Endothelial cell of umbilical vein (primary cell): Measurements from ENCODE around the gene MCOLN3. TPM values are rescaled to one million over a fixed set of nuclear protein-coding genes. Genes with fewer than 3 reads are reported as not detected.

Experiments
- BruUV-seq: library from RNA; stranded (reverse); fragments of 400-500 nt; replicated peaks from 2 replicates; lab custom pipeline; 2021; lab: Mats Ljungman, UMichigan
- CTCF ChIA-PET: fragments of 300-600, 350-600 bp; sonication (Branson Sonifier 250); formaldehyde crosslinking; loops from one replicate; lab custom pipeline; 2021; ENCODE audit warnings: antibody characterized with exemption, inconsistent platforms; lab: Charles Lee
- POLR2A ChIA-PET: fragments of 300-600, 350-600 bp; sonication (Branson Sonifier 250); formaldehyde crosslinking; loops from one replicate; lab custom pipeline; 2021; ENCODE audit warnings: antibody characterized with exemption, inconsistent platforms; lab: Charles Lee
- DNase-seq: peaks from one replicate; pipeline ENCODE4 v3.0.0-alpha.2; 2011; ENCODE audit warnings: low read depth, low spot score
- FAIRE-seq: peaks from 2 replicates; lab custom pipeline; 2011; peaks lifted over from hg19 to GRCh38; lab: Jason Lieb, UNC
- H2AFZ ChIP-seq: 2 replicates; pipeline ENCODE4 v1.6.0; 2012; ENCODE audit warnings: low read depth, low read length, control low read depth, inconsistent platforms
- H3K27ac ChIP-seq: 2 replicates; pipeline ENCODE4 v1.5.1; 2011; ENCODE audit warnings: low read depth, mild to moderate bottlenecking, control low read depth, low read length, moderate library complexity; ENCODE audit not compliant: insufficient read depth
- H3K27me3 ChIP-seq, 2 experiments: 2 replicates each; pipeline versions ENCODE4 v1.6.0 to v1.6.1; 2011; ENCODE audit warnings: low read length in 2 of 2, mixed read lengths in 1 of 2; ENCODE audit not compliant: control insufficient read depth in 2 of 2, insufficient read depth in 2 of 2
- H3K36me3 ChIP-seq, 2 experiments: 2 replicates in 1 of 2; 3 replicates in 1 of 2; pipeline ENCODE4 v1.5.1; 2011; ENCODE audit warnings: low read length in 2 of 2, mild to moderate bottlenecking in 1 of 2, moderate library complexity in 1 of 2; ENCODE audit not compliant: control insufficient read depth in 2 of 2, insufficient read depth in 2 of 2; ENCODE audit errors: extremely low read depth in 1 of 2
- H3K4me1 ChIP-seq: 3 replicates; pipeline ENCODE4 v1.5.1; 2011; ENCODE audit warnings: mild to moderate bottlenecking, low read length; ENCODE audit not compliant: control insufficient read depth, insufficient read depth; ENCODE audit errors: extremely low read depth
- H3K4me2 ChIP-seq: 2 replicates; pipeline ENCODE4 v1.6.1; 2011; ENCODE audit warnings: low read length, control low read depth, mixed read lengths; ENCODE audit not compliant: insufficient read depth
- H3K4me3 ChIP-seq, 3 experiments: fragments of 200-600 bp in 1 of 3; sonication (generic), shearing (Covaris generic) in 1 of 3; replicated peaks in 1 of 3; 2 replicates each; pipeline ENCODE4 v1.5.1; 2011 to 2016; ENCODE audit warnings: control low read depth in 3 of 3, low read length in 3 of 3, mild to moderate bottlenecking in 2 of 3, inconsistent platforms in 1 of 3, low read depth in 1 of 3, moderate library complexity in 1 of 3; ENCODE audit not compliant: insufficient read depth in 1 of 3
- H3K79me2 ChIP-seq: 2 replicates; pipeline ENCODE4 v1.6.0; 2012; ENCODE audit warnings: low read length, inconsistent platforms; ENCODE audit not compliant: control insufficient read depth, insufficient read depth
- H3K9ac ChIP-seq: replicated peaks from 2 replicates; pipeline ENCODE3; 2011; ENCODE audit warnings: low read length, control low read depth; ENCODE audit not compliant: insufficient read depth; ENCODE audit errors: extremely low read depth
- H3K9me1 ChIP-seq: replicated peaks from 3 replicates; pipeline ENCODE4 v1.6.0; 2011; ENCODE audit warnings: mild to moderate bottlenecking, low read length; ENCODE audit not compliant: control insufficient read depth, insufficient read depth; ENCODE audit errors: extremely low read depth
- H3K9me3 ChIP-seq: replicated peaks from 2 replicates; pipeline ENCODE4 v1.5.1; 2012; ENCODE audit warnings: low read length, inconsistent platforms; ENCODE audit not compliant: control insufficient read depth, insufficient read depth
- H4K20me1 ChIP-seq: replicated peaks from 2 replicates; pipeline ENCODE3; 2011; ENCODE audit warnings: mild to moderate bottlenecking, low read length; ENCODE audit not compliant: control insufficient read depth, insufficient read depth; ENCODE audit errors: extremely low read depth
- EZH2 ChIP-seq: IDR thresholded peaks from 2 replicates; pipeline ENCODE4 v1.6.1; 2012; ENCODE audit warnings: borderline replicate concordance, low read depth, mild to moderate bottlenecking, moderate library complexity, low read length, inconsistent platforms; ENCODE audit not compliant: severe bottlenecking
- FOS ChIP-seq: IDR thresholded peaks from 2 replicates; pipeline ENCODE4 v1.6.1; 2011; ENCODE audit warnings: mild to moderate bottlenecking, low read length, moderate library complexity, borderline replicate concordance; ENCODE audit not compliant: insufficient read depth
- GATA2 ChIP-seq: IDR thresholded peaks from 2 replicates; pipeline ENCODE4 v1.7.0; 2011; ENCODE audit warnings: low read depth, mild to moderate bottlenecking, moderate library complexity, mixed read lengths, low read length; ENCODE audit not compliant: insufficient read length, insufficient read depth
- JUN ChIP-seq: IDR thresholded peaks from 2 replicates; pipeline ENCODE4 v1.6.1; 2011; ENCODE audit warnings: borderline replicate concordance, low read depth; ENCODE audit not compliant: insufficient read length, insufficient read depth
- MYC ChIP-seq: IDR thresholded peaks from one replicate; pipeline ENCODE4 v1.6.1; 2011; ENCODE audit warnings: mild to moderate bottlenecking, low read depth, low read length
- POLR2A ChIP-seq: IDR thresholded peaks from 2 replicates; pipeline ENCODE4 v1.6.1; 2012; ENCODE audit warnings: low read depth, mild to moderate bottlenecking, control low read depth, low read length
- POLR2AphosphoS5 ChIP-seq: IDR thresholded peaks from 2 replicates; pipeline ENCODE4 v1.6.1; 2012; ENCODE audit warnings: low read depth, mild to moderate bottlenecking, control low read depth, low read length, moderate library complexity; ENCODE audit not compliant: insufficient read depth
- dilution Hi-C: fragments of 300-500 bp; cut with MboI; formaldehyde crosslinking; loops from one replicate; pipeline ENCODE4 v1.15.0; 2019; ENCODE audit warnings: low sequenced_read_pairs; ENCODE audit not compliant: extremely low pct_ligation_motif_present
- intact Hi-C: fragments of 100-400 bp; cut with micrococcal nuclease; formaldehyde crosslinking; loops from one replicate; pipeline ENCODE4 v1.10.0; 2022
- polyA plus RNA-seq, 4 experiments: library from polyadenylated mRNA; depleted of rRNA in 3 of 4; stranded (reverse) in 3 of 4; unstranded in 1 of 4; fragments of >200 nt; gene quantifications; 2 replicates each; pipeline versions ENCODE4 v1.2.1 to v1.2.3, GENCODE V29; 2011 to 2012; ENCODE audit warnings: missing spikeins in 1 of 4
- total RNA-seq: library from RNA; stranded (reverse); gene quantifications from 2 replicates; pipeline ENCODE4 v1.2.3, GENCODE V29; 2021
- TF ChIP-seq, protein P1 (sequence below), 2 donors: IDR thresholded peaks; 1 replicate in 1 of 2; 2 replicates in 1 of 2; pipeline ENCODE4 v1.5.1; 2011; ENCODE audit warnings: low read length in 2 of 2, mild to moderate bottlenecking in 2 of 2, moderate library complexity in 2 of 2, control low read depth in 1 of 2, inconsistent platforms in 1 of 2, low read depth in 1 of 2; ENCODE audit not compliant: insufficient read depth in 1 of 2; ENCODE audit errors: extremely low read depth in 1 of 2
- TF ChIP-seq, protein P2 (sequence below): IDR thresholded peaks from 2 replicates; pipeline ENCODE4 v1.6.1; 2011; ENCODE audit not compliant: insufficient read depth, insufficient read length

The MCOLN3 gene
- total and polyA plus RNA-seq, 2 donors (not counting 3 experiments of a cell fraction or from before 2014, with no cell fraction given) = 0.06 TPM; not detected in 1

DNA sequence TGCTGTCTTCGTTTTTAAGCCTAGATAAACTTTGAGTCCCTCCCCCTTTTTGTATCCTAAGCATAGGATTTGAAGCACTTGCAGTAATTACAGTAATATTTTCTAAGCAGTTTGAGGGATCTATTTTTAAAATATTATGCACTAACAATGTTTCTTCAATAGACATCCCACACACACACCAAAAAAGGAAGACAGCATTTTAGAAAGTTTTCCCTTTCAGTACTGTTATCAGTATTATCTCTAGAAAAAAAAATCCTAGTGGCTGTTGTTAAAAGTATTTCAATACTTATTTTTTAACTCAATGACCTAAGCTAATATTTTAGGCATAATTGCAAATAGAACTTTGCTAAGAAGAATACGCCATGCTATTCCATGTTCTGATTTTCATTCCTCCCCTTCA is 15.1 kb downstream of the MCOLN3 start:
- dilution Hi-C loops = no loop called here
- Histone ChIP-seq H4K20me1 (no peaks in the 10 kb centered on the region), H3K9ac (no peak overlapping the region), H3K27ac (no peak overlapping the region), H3K27me3 (peaks cover 7 to 10% of the 10 kb centered on the region in 2 experiments), H3K79me2 (no peaks in the 10 kb centered on the region), H3K4me3 (no peak overlapping the region), H3K9me3 (no peaks in the 10 kb centered on the region), H3K36me3 (no peaks in the 10 kb centered on the region), H2AFZ (no peak overlapping the region), H3K9me1 (no peaks in the 10 kb centered on the region), H3K4me1 (no peaks in the 10 kb centered on the region), H3K4me2 (no peak overlapping the region)
- ChIA-PET POLR2A (no interaction called here), CTCF (interaction anchor here (1.9 kb wide), 1 partner anchor 88 kb away, joined by 6 read pairs; no protein-coding TSS in a partner anchor)
- FAIRE-seq (no peak), DNase-seq (no peak)
- no TSS peak for BruUV-seq
- intact Hi-C loops = no loop called here
- no peak for TF ChIP-seq MYC
- no peak for TF ChIP-seq EZH2
- TF ChIP-seq FOS = no peak
- TF ChIP-seq JUN = no peak
- TF ChIP-seq GATA2 = no peak
- TF ChIP-seq, protein P1, sequence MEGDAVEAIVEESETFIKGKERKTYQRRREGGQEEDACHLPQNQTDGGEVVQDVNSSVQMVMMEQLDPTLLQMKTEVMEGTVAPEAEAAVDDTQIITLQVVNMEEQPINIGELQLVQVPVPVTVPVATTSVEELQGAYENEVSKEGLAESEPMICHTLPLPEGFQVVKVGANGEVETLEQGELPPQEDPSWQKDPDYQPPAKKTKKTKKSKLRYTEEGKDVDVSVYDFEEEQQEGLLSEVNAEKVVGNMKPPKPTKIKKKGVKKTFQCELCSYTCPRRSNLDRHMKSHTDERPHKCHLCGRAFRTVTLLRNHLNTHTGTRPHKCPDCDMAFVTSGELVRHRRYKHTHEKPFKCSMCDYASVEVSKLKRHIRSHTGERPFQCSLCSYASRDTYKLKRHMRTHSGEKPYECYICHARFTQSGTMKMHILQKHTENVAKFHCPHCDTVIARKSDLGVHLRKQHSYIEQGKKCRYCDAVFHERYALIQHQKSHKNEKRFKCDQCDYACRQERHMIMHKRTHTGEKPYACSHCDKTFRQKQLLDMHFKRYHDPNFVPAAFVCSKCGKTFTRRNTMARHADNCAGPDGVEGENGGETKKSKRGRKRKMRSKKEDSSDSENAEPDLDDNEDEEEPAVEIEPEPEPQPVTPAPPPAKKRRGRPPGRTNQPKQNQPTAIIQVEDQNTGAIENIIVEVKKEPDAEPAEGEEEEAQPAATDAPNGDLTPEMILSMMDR (IDR thresholded peaks at IDR 0.05; ENCODE audit: extremely low read depth in 1 of 2, insufficient read depth in 1 of 2, low read depth in 1 of 2, low read length in 2 of 2) = no peak
- TF ChIP-seq, protein P2, sequence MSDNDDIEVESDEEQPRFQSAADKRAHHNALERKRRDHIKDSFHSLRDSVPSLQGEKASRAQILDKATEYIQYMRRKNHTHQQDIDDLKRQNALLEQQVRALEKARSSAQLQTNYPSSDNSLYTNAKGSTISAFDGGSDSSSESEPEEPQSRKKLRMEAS = no peak
- no peak for TF ChIP-seq POLR2AphosphoS5
- TF ChIP-seq POLR2A = no peak
